CD4-positive, alpha-beta T cell (primary cell): Measurements from ENCODE around the gene RPL7A. TPM values are rescaled to one million over a fixed set of nuclear protein-coding genes. Genes with fewer than 3 reads are reported as not detected.

Experiments used
- ATAC-seq: fragments of 200-7000 bp; cut with Tn5 transposase; one replicate; pipeline ENCODE4 v1.10.0; 2022; ENCODE audit warnings: mild to moderate bottlenecking; ENCODE audit not compliant: poor library complexity
- CTCF ChIA-PET: fragments of 350-600 bp; sonication (Branson Sonifier 250); formaldehyde crosslinking; loops from one replicate; lab custom pipeline; 2021; ENCODE audit warnings: antibody characterized with exemption, inconsistent platforms; lab: Charles Lee
- POLR2A ChIA-PET: fragments of 350-600 bp; sonication (Branson Sonifier 250); formaldehyde crosslinking; loops from one replicate; lab custom pipeline; 2021; ENCODE audit warnings: antibody characterized with exemption, inconsistent platforms; lab: Charles Lee
- DNase-seq, 14 experiments: peaks; one replicate each; pipeline ENCODE4 v3.0.0-alpha.2; 2013 to 2020; ENCODE audit warnings: mixed read lengths in 2 of 14
- H3K27ac ChIP-seq, 2 donors: one replicate each; pipeline versions ENCODE4 v1.5.1 to v1.7.0; 2013; ENCODE audit warnings: low read length in 2 of 2, low read depth in 1 of 2, mild to moderate bottlenecking in 1 of 2
- H3K27me3 ChIP-seq, 2 experiments: 1 replicate in 1 of 2; 2 replicates in 1 of 2; pipeline versions ENCODE4 v1.6.1 to v1.7.0; 2013; ENCODE audit warnings: low read length in 2 of 2, control low read depth in 1 of 2, mild to moderate bottlenecking in 1 of 2, moderate library complexity in 1 of 2; ENCODE audit not compliant: insufficient read depth in 2 of 2, control insufficient read depth in 1 of 2
- H3K36me3 ChIP-seq: one replicate; pipeline ENCODE4 v1.6.1; 2013; ENCODE audit warnings: low read length, control low read depth; ENCODE audit not compliant: insufficient read depth
- H3K4me1 ChIP-seq: one replicate; pipeline ENCODE4 v1.6.1; 2013; ENCODE audit warnings: low read length, control low read depth; ENCODE audit not compliant: insufficient read depth
- H3K4me3 ChIP-seq: one replicate; pipeline ENCODE4 v1.5.1; 2013; ENCODE audit warnings: mild to moderate bottlenecking, low read length, moderate library complexity
- H3K9me3 ChIP-seq, 2 experiments: 1 replicate in 1 of 2; 2 replicates in 1 of 2; pipeline versions ENCODE4 v1.6.1 to v1.7.0; 2013; ENCODE audit warnings: low read length in 2 of 2, mild to moderate bottlenecking in 2 of 2, control low read depth in 1 of 2, moderate library complexity in 1 of 2; ENCODE audit not compliant: control insufficient read depth in 1 of 2, insufficient read depth in 1 of 2
- H3K27ac Mint-ChIP-seq: one replicate; pipeline ENCODE4 v1.8.0; 2020; ENCODE audit warnings: mixed read lengths
- H3K27me3 Mint-ChIP-seq: one replicate; pipeline ENCODE4 v1.8.0; 2021; ENCODE audit warnings: mixed read lengths
- H3K36me3 Mint-ChIP-seq: one replicate; pipeline ENCODE4 v1.8.0; 2021; ENCODE audit warnings: low read depth, mixed read lengths
- H3K4me1 Mint-ChIP-seq: one replicate; pipeline ENCODE4 v1.8.0; 2021; ENCODE audit warnings: low read depth, mixed read lengths
- H3K4me3 Mint-ChIP-seq: one replicate; pipeline ENCODE4 v1.8.0; 2020; ENCODE audit warnings: mild to moderate bottlenecking, mixed read lengths
- H3K9me3 Mint-ChIP-seq: one replicate; pipeline ENCODE4 v1.8.0; 2020; ENCODE audit warnings: mixed read lengths
- CTCF ChIP-seq: fragments of 200-600 bp; IDR thresholded peaks from one replicate; pipeline ENCODE4 v1.8.0; 2022; ENCODE audit warnings: antibody characterized with exemption, mild to moderate bottlenecking
- intact Hi-C, 2 experiments: fragments of 100-400 bp; cut with DNase I in 1 of 2; cut with micrococcal nuclease in 1 of 2; formaldehyde crosslinking; loops; one replicate each; pipeline versions ENCODE4 v1.15.1 to v1.9.0; 2023 to 2025; cut with DNase I, micrococcal nuclease
- total RNA-seq, 174 experiments: library from RNA in 2 of 174; stranded (reverse) in 2 of 174; gene quantifications; one replicate each; pipeline ENCODE4 v1.2.3 and lab custom pipeline; 2021 to 2026

The RPL7A gene
- total RNA-seq, 2 experiments from 2014 or later = 2,613 to 2,686 TPM

- Mint-ChIP-seq H3K27ac (no peak overlapping the region), H3K9me3 (no peaks in the 10 kb centered on the region), H3K27me3 (no peaks in the 10 kb centered on the region), H3K36me3 (no peaks in the 10 kb centered on the region), H3K4me1 (no peaks in the 10 kb centered on the region), H3K4me3 (no peak overlapping the region)
- no peak for DNase-seq
- intact Hi-C loops = no loop called here
- TF ChIP-seq CTCF = no peak
- Histone ChIP-seq H3K36me3 (no peaks in the 10 kb centered on the region), H3K4me3 (no peak overlapping the region), H3K27ac (no peak overlapping the region), H3K9me3 (no peaks in the 10 kb centered on the region), H3K4me1 (no peaks in the 10 kb centered on the region), H3K27me3 (no peaks in the 10 kb centered on the region)
- no peak for ATAC-seq
- POLR2A ChIA-PET = no interaction called here
- CTCF ChIA-PET = no interaction called here
Measured at GRCh38 chr9:133321411-133321935, 26.5 kb upstream of the RPL7A start.

- Mint-ChIP-seq H3K4me3 (no peak overlapping the region), H3K4me1 (no peaks in the 10 kb centered on the region), H3K36me3 (peaks cover 4% of the 10 kb centered on the region), H3K27me3 (no peaks in the 10 kb centered on the region), H3K9me3 (no peaks in the 10 kb centered on the region), H3K27ac (no peak overlapping the region)
- POLR2A ChIA-PET = no interaction called here
- no peak for DNase-seq
- H3K4me1 ChIP-seq = no peaks in the 10 kb centered on the region
- no peaks in the 10 kb centered on the region for H3K36me3 ChIP-seq
- H3K27ac ChIP-seq = no peak overlapping the region
- H3K27me3 ChIP-seq = no peaks in the 10 kb centered on the region
- CTCF ChIA-PET = no interaction called here
- intact Hi-C loops = no loop called here
- ATAC-seq = no peak
- TF ChIP-seq CTCF = no peak
- no peak overlapping the region for H3K4me3 ChIP-seq
- no peaks in the 10 kb centered on the region for H3K9me3 ChIP-seq
Measured at GRCh38 chr9:133322701-133323100, 25.3 kb upstream of the RPL7A start.

GRCh38 chr9:133323211-133323610 lies 24.8 kb upstream of the RPL7A start:
- ChIA-PET CTCF (no interaction called here), POLR2A (no interaction called here)
- intact Hi-C loops = no loop called here
- DNase-seq (no peak), ATAC-seq (no peak)
- Histone ChIP-seq H3K4me1 (no peaks in the 10 kb centered on the region), H3K36me3 (no peaks in the 10 kb centered on the region), H3K9me3 (no peaks in the 10 kb centered on the region), H3K4me3 (no peak overlapping the region), H3K27ac (no peak overlapping the region), H3K27me3 (no peaks in the 10 kb centered on the region)
- Mint-ChIP-seq H3K27ac (no peak overlapping the region), H3K4me3 (no peak overlapping the region), H3K4me1 (no peaks in the 10 kb centered on the region), H3K9me3 (no peaks in the 10 kb centered on the region), H3K36me3 (peaks cover 7% of the 10 kb centered on the region), H3K27me3 (no peaks in the 10 kb centered on the region)
- TF ChIP-seq CTCF = no peak
